HFFc6 (cell line): ENCODE measurements around the gene EXOC3L1. TPM values are rescaled to one million over a fixed set of nuclear protein-coding genes. Genes with fewer than 3 reads are reported as not detected.

Experiments used
- DNase-seq: peaks from one replicate; pipeline ENCODE4 v3.0.0-alpha.2; 2018
- H3K27ac Mint-ChIP-seq: 2 replicates; pipeline ENCODE4 v1.8.0; 2020; ENCODE audit warnings: mild to moderate bottlenecking, mixed read lengths
- H3K27me3 Mint-ChIP-seq: 2 replicates; pipeline ENCODE4 v1.8.0; 2021; ENCODE audit warnings: mild to moderate bottlenecking, moderate library complexity, mixed read lengths; ENCODE audit not compliant: insufficient read depth
- H3K36me3 Mint-ChIP-seq: 2 replicates; pipeline ENCODE4 v1.8.0; 2021; ENCODE audit warnings: low read depth, mixed read lengths
- H3K4me1 Mint-ChIP-seq: 2 replicates; pipeline ENCODE4 v1.8.0; 2020; ENCODE audit warnings: low read depth, mixed read lengths
- H3K4me3 Mint-ChIP-seq: 2 replicates; pipeline ENCODE4 v1.8.0; 2020; ENCODE audit warnings: mild to moderate bottlenecking, moderate library complexity, mixed read lengths
- H3K9me3 Mint-ChIP-seq: 2 replicates; pipeline ENCODE4 v1.8.0; 2020; ENCODE audit warnings: mild to moderate bottlenecking, mixed read lengths
- CTCF ChIP-seq: fragments of 200-600 bp; sonication (generic); IDR thresholded peaks from 2 replicates; pipeline ENCODE4 v1.5.0; 2021; ENCODE audit warnings: antibody characterized with exemption, mild to moderate bottlenecking
- total RNA-seq, 6 experiments: library from RNA; stranded (reverse); fragmentation: NEBNext Ultra II Directional; extraction: Animal tissue kit (Norgen Biotek cat#: 25700); gene quantifications; 2 replicates in 1 of 6; 3 replicates in 5 of 6; pipeline ENCODE4 v1.2.3, GENCODE V29; 2021

The EXOC3L1 gene
- total RNA-seq, 6 experiments from 2014 or later = 0.18 TPM; not detected in 5

DNA sequence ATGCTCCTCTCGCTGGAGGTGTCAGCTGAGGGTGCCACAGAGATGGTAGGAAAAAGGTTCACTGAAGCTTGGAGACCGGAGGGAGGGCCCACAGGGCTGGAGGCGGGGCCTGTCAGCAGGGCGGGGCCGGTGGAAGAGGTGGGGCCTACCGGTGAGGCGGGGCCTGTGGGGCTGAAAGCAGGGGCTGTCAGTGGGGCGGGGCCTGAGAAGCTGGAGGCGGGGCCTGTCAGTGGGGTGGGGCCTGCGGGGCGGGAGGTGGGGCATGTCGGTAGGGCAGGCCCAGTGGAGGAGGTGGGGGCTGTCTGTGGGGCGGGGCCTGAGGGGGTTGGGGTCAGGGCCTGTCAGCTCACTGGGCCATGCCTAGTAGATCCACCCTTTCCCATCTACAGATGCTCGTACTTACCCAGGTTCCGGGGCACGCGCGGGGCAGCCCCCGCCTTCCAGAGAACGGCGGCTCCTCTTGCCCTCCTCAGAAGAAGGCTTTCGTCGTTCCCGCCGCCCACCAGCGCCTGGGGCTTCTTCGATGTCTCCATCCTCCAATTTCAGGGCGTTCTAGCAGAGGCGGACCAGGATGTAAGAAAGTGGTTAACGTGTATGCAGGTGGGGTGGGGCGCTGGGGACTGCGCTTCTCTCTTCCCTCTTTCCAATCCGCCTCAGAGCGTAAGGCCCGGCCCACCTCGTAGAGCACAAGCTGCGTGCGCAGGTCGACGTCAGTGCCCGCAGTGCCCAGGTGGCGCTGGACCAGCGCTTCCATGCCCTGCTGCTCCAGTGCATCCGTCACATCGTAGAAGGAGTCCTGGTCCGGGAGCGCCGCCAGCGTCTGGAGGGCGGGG is 46.8 kb upstream of the EXOC3L1 start:
- no peaks in the 10 kb centered on the region for H3K9me3 Mint-ChIP-seq
- peaks cover 24% of the 10 kb centered on the region for H3K4me1 Mint-ChIP-seq
- peak overlapping the region; percentile 61; the same call in 1 of the 2 replicates for H3K27ac Mint-ChIP-seq
- H3K27me3 Mint-ChIP-seq = peaks cover 5% of the 10 kb centered on the region
- no peak for TF ChIP-seq CTCF
- H3K36me3 Mint-ChIP-seq = peaks cover 38% of the 10 kb centered on the region
- DNase-seq = peak; percentile 42
- no peak overlapping the region for H3K4me3 Mint-ChIP-seq

DNA sequence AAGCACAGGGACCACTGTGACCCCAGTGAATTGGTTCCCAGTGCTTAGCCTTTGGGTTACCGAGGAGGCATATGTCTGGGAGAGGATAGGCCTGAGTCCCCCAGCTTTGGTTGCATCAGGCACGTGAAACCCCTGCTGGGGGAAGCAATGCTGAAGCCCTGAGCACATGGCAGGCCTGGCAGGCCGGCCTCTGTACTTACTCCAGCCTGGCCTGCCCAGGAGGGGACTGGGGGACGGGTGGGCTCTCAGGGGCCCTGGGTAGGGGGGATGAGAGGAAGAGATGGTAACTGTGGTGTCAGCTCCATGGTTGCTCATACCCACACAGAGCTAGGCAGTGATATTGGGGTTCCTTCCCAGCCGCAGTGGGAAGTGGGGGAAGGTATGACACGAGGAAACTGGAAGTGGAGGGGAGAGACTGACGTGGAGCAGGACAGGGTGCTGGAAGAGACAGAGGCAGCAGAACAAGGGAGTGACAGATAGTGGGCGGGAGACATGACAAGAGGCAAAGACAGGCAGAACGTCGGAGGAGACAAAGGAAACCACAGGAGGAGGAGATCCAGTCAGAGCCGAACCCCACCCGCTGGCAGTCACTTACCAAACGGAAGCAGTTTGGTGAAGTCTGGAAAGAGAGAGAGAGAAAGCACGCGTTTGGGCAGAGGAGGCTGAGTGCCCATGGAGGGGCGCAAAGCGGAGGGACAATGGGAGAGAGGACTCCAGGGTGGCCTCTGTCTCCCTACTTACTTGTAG is 46.1 kb upstream of the EXOC3L1 start:
- Mint-ChIP-seq H3K4me3 (no peak overlapping the region), H3K27ac (peak overlapping the region; percentile 61; the same call in 1 of the 2 replicates), H3K36me3 (peaks cover 38% of the 10 kb centered on the region), H3K4me1 (peaks cover 17% of the 10 kb centered on the region), H3K27me3 (peaks cover 5% of the 10 kb centered on the region), H3K9me3 (no peaks in the 10 kb centered on the region)
- no peak for TF ChIP-seq CTCF
- no peak for DNase-seq

DNA sequence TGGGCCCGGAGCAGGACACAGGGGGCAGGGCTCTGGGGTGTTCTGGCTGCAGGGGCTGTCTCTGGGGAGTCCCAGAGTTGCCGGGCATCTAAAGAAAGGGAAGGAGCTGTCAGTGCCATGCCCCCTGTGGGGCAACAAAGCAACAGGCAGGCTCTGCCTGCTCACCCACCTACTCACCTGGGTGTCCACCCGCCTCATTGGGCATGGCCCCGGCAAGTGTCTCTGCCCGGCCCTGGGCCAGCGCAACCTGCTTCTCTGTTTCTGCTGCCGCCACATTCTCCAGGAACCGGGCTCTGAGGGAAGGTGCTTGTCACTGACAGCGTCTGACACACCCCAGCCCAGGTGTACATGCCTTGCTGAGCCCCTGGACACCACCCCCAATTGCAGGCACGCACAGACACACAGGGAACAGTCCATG is 44.3 kb upstream of the EXOC3L1 start:
- no peak for DNase-seq
- Mint-ChIP-seq H3K27ac (no peak overlapping the region), H3K36me3 (peaks cover 38% of the 10 kb centered on the region), H3K4me1 (no peaks in the 10 kb centered on the region), H3K4me3 (no peak overlapping the region), H3K9me3 (no peaks in the 10 kb centered on the region), H3K27me3 (peaks cover 5% of the 10 kb centered on the region)
- TF ChIP-seq CTCF = no peak

GRCh38 chr16:67233596-67233995 is 43.7 kb upstream of the EXOC3L1 start:
- Mint-ChIP-seq H3K27ac (no peak overlapping the region), H3K27me3 (peaks cover 5% of the 10 kb centered on the region), H3K4me3 (no peak overlapping the region), H3K9me3 (no peaks in the 10 kb centered on the region), H3K36me3 (peaks cover 36% of the 10 kb centered on the region), H3K4me1 (no peaks in the 10 kb centered on the region)
- no peak for DNase-seq
- TF ChIP-seq CTCF = no peak

GRCh38 chr16:67230809-67231660 is 41.1 kb upstream of the EXOC3L1 start:
- no peak for DNase-seq
- TF ChIP-seq CTCF = no peak
- no peaks in the 10 kb centered on the region for H3K9me3 Mint-ChIP-seq
- H3K36me3 Mint-ChIP-seq = peaks cover 30% of the 10 kb centered on the region
- peaks cover 8% of the 10 kb centered on the region for H3K27me3 Mint-ChIP-seq
- H3K4me3 Mint-ChIP-seq = no peak overlapping the region
- H3K4me1 Mint-ChIP-seq = peaks cover 15% of the 10 kb centered on the region
- no peak overlapping the region; the same call in 1 of the 2 replicates for H3K27ac Mint-ChIP-seq
